ENCODE data around the gene CEP290.

Gene CEP290, protein sequence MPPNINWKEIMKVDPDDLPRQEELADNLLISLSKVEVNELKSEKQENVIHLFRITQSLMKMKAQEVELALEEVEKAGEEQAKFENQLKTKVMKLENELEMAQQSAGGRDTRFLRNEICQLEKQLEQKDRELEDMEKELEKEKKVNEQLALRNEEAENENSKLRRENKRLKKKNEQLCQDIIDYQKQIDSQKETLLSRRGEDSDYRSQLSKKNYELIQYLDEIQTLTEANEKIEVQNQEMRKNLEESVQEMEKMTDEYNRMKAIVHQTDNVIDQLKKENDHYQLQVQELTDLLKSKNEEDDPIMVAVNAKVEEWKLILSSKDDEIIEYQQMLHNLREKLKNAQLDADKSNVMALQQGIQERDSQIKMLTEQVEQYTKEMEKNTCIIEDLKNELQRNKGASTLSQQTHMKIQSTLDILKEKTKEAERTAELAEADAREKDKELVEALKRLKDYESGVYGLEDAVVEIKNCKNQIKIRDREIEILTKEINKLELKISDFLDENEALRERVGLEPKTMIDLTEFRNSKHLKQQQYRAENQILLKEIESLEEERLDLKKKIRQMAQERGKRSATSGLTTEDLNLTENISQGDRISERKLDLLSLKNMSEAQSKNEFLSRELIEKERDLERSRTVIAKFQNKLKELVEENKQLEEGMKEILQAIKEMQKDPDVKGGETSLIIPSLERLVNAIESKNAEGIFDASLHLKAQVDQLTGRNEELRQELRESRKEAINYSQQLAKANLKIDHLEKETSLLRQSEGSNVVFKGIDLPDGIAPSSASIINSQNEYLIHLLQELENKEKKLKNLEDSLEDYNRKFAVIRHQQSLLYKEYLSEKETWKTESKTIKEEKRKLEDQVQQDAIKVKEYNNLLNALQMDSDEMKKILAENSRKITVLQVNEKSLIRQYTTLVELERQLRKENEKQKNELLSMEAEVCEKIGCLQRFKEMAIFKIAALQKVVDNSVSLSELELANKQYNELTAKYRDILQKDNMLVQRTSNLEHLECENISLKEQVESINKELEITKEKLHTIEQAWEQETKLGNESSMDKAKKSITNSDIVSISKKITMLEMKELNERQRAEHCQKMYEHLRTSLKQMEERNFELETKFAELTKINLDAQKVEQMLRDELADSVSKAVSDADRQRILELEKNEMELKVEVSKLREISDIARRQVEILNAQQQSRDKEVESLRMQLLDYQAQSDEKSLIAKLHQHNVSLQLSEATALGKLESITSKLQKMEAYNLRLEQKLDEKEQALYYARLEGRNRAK (N-terminal part only)

DNA sequence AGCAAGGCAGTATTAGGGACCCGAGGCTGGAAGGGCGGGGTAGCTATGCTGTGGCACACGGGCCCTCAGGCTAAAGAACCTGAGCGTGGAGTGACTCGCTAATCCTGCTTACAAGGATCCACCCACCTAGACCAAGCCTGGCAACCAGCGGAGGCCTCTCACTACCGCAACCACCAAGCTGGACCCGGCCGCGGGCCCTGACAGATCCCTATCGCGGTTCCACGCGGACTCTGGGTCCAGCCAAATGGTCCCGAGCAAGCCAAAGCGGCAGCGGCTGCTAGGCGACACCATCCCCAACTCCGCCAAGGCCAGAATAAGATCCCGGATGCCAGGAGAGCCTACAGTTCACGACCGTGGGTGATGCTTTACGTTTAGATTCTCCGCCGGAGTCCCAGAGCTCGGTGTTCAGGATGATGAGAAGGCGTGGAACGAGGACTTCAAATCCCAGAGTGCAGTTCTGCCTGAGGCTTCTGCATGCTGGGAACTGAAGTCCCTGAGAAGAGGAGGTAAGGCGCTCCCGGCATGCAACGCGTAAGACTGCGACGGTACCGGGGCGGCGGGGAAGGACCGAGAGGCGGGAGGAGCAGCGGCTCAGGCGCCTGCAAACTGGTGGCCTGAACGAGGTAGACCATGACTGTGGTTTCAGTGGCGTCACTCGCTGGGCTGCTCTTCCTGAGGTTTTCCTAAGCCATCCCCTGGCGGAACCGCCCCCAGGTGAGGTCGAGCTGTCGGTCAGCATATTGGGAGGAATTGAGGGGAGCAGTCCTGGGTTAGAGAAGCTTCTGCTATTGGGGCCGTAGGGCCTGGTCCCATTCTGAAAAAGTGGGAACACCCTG is at the start of gene CEP290, which contains the start of gene TMTC3:
TSS of gene CEP290 (minus strand) at position 315 of the 836 bp plus-strand sequence. CDS start 781 bp downstream, outside the sequence.
TSS of gene TMTC3 (plus strand) at position 534 of the 836 bp plus-strand sequence. CDS start 6,009 bp downstream, outside the sequence.
- peak within 1 kb of the TSS; percentile 96 to 99 for H3K4me3 ChIP-seq (ENCODE audit: low read depth in 1 of 2, low read length in 2 of 2)
- peaks cover 0 to 5% of the 10 kb centered on the region in 2 donors for H3K4me1 ChIP-seq (ENCODE audit: control insufficient read depth in 1 of 2, insufficient read depth in 2 of 2, low read length in 2 of 2)
- peak within 1 kb of the TSS; percentile 65 for H3K27ac ChIP-seq (ENCODE audit: low read length)
- no peaks in the 10 kb centered on the region for H3K36me3 ChIP-seq (ENCODE audit: control insufficient read depth in 1 of 2, insufficient read depth in 2 of 2, low read length in 2 of 2)
- no peaks in the 10 kb centered on the region for H3K27me3 ChIP-seq (ENCODE audit: low read depth, low read length)
- no peaks in the 10 kb centered on the region for H3K9me3 ChIP-seq (ENCODE audit: control insufficient read depth in 1 of 2, low read length in 2 of 2)

DNA sequence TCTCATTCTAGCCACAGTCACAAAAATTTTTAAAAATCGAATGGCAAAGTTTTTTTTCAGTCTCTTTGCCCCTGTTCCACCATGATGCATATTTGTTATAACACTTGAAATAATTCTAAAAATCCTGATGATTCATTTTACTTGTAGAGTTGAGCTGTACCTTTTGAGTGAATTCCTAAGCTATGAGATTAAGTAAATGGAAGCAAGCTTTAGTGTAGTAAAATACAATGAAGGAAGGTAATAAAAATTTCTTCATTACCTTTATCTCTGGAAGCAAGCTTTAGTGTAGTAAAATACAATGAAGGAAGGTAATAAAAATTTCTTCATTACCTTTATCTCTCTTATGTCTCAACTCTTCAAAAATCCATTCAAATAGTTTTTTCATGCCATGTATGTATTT is 46.3 kb upstream of the CEP290 start:
- H3K4me1 ChIP-seq (ENCODE audit: control insufficient read depth in 1 of 2, insufficient read depth in 2 of 2, low read length in 2 of 2): no peaks in the 10 kb centered on the region

DNA sequence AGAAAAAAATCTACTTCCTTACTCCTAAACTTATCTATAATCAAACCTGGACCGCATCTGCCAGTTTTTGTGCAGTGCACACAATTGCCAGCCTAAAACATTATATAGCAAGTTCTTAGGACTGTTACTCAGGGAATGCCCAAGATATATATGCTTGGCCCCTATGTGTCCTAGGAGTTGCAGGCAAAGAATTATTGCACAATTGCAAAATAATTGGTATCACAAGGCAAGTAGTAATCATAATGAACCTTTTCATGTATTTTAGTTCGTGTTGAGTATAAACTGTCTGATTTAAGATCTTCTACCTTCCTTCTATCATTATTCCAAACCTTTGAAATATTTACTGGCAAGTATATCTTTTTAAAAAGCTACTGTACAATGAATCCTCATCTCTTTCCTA is 45.7 kb upstream of the CEP290 start:
- Histone ChIP-seq H3K27ac (ENCODE audit: low read length) (no peak overlapping the region), H3K4me3 (ENCODE audit: low read depth in 1 of 2, low read length in 2 of 2) (no peak overlapping the region), H3K27me3 (ENCODE audit: low read depth, low read length) (no peaks in the 10 kb centered on the region), H3K4me1 (ENCODE audit: control insufficient read depth in 1 of 2, insufficient read depth in 2 of 2, low read length in 2 of 2) (no peaks in the 10 kb centered on the region), H3K36me3 (ENCODE audit: control insufficient read depth in 1 of 2, insufficient read depth in 2 of 2, low read length in 2 of 2) (peaks cover 0 to 17% of the 10 kb centered on the region in 2 donors), H3K9me3 (ENCODE audit: control insufficient read depth in 1 of 2, low read length in 2 of 2) (no peaks in the 10 kb centered on the region)

More for the DNA sequence above, 46.3 kb upstream of the CEP290 start:
- Histone ChIP-seq H3K27me3 (ENCODE audit: low read depth, low read length) (no peaks in the 10 kb centered on the region), H3K27ac (ENCODE audit: low read length) (no peak overlapping the region), H3K36me3 (ENCODE audit: control insufficient read depth in 1 of 2, insufficient read depth in 2 of 2, low read length in 2 of 2) (peaks cover 0 to 17% of the 10 kb centered on the region in 2 donors), H3K9me3 (ENCODE audit: control insufficient read depth in 1 of 2, low read length in 2 of 2) (no peaks in the 10 kb centered on the region), H3K4me3 (ENCODE audit: low read depth in 1 of 2, low read length in 2 of 2) (no peak overlapping the region)

DNA sequence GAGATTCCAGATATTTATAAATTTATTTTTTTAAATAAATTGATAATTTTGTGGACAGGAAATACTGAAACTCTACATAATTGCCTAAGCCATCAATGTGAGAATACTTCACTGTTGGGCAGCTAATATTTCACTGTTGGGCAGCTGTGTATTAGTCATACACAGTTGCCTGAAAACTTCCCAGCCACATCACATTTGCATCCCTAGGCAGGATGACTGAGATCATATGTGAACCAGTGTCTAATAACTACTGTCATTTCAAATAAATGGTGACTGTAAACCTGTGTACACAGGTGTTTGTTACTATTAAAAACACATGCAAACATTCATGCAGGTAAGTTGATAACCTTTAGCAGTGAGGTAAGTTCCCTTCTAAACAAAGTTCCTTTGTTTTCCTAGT is 44.1 kb upstream of the CEP290 start:
- no peaks in the 10 kb centered on the region for H3K27me3 ChIP-seq (ENCODE audit: low read depth, low read length)
- peaks cover 0 to 5% of the 10 kb centered on the region in 2 donors for H3K9me3 ChIP-seq (ENCODE audit: control insufficient read depth in 1 of 2, low read length in 2 of 2)
- no peak overlapping the region for H3K27ac ChIP-seq (ENCODE audit: low read length)
- H3K4me3 ChIP-seq (ENCODE audit: low read depth in 1 of 2, low read length in 2 of 2): no peak overlapping the region
- peaks cover 0 to 24% of the 10 kb centered on the region in 2 donors for H3K36me3 ChIP-seq (ENCODE audit: control insufficient read depth in 1 of 2, insufficient read depth in 2 of 2, low read length in 2 of 2)
- no peaks in the 10 kb centered on the region for H3K4me1 ChIP-seq (ENCODE audit: control insufficient read depth in 1 of 2, insufficient read depth in 2 of 2, low read length in 2 of 2)

DNA sequence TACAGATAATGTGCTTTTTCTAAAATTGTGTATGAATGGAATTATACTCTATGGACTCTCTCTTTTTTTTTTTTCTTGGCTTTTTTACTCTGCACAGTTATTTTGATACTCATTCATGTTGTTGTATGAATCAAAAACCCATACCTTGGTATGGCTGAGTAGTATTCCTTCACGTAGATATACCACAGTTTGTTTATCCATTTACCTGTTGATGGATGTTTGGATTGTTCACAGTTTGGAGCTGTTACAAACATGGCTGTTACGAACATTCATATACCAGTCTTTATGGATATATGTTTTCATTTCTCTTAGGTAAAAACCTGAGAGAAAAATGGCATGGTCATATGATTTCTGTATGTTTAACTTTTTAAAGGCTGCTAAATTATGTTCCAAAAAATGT is 43.4 kb upstream of the CEP290 start:
- Histone ChIP-seq H3K27ac (ENCODE audit: low read length) (no peak overlapping the region), H3K36me3 (ENCODE audit: control insufficient read depth in 1 of 2, insufficient read depth in 2 of 2, low read length in 2 of 2) (peaks cover 0 to 31% of the 10 kb centered on the region in 2 donors), H3K4me3 (ENCODE audit: low read depth in 1 of 2, low read length in 2 of 2) (no peak overlapping the region), H3K4me1 (ENCODE audit: control insufficient read depth in 1 of 2, insufficient read depth in 2 of 2, low read length in 2 of 2) (no peaks in the 10 kb centered on the region), H3K9me3 (ENCODE audit: control insufficient read depth in 1 of 2, low read length in 2 of 2) (peaks cover 0 to 5% of the 10 kb centered on the region in 2 donors), H3K27me3 (ENCODE audit: low read depth, low read length) (no peaks in the 10 kb centered on the region)

DNA sequence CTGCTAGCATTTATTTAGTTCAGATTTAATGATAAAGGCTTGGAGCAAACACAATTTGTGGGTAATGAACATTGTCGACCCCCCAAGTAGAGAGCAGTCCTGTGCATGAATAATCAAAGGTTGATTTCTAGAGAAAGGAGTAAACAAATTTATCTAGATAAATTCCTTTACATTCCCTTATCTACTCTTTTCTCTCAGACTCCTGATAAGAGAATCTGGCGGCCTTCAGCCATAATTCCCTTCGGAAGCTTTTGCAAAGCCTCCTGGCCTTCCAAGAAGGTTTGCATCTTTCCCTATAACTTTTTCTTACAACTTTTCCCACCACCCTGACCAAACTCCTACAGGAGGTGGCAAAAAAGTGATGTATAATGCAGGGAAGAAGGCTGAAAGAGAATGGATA is 42.3 kb upstream of the CEP290 start:
- Histone ChIP-seq H3K4me3 (ENCODE audit: low read depth in 1 of 2, low read length in 2 of 2) (no peak overlapping the region), H3K27me3 (ENCODE audit: low read depth, low read length) (no peaks in the 10 kb centered on the region), H3K36me3 (ENCODE audit: control insufficient read depth in 1 of 2, insufficient read depth in 2 of 2, low read length in 2 of 2) (peaks cover 0 to 42% of the 10 kb centered on the region in 2 donors), H3K9me3 (ENCODE audit: control insufficient read depth in 1 of 2, low read length in 2 of 2) (peaks cover 0 to 5% of the 10 kb centered on the region in 2 donors), H3K4me1 (ENCODE audit: control insufficient read depth in 1 of 2, insufficient read depth in 2 of 2, low read length in 2 of 2) (no peaks in the 10 kb centered on the region), H3K27ac (ENCODE audit: low read length) (no peak overlapping the region)

DNA sequence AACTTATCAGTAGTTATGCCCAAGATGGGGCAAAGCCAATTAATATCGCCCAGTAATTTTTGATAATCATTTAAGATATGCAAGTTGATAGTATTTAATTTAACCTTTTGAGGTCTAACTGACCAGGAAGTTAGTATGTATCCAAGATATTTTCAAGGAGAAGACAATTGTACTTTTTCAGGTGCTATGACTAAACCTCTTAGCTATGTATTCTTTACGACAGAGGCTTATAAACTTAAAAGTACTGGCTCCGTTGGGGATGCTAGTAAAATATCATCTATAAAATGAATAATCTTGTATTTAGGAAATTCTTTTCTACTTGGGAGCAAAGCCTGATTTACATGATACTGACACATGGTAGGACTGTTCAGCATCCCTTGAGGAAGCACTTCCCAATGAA is 40.5 kb upstream of the CEP290 start:
- H3K4me3 ChIP-seq (ENCODE audit: low read depth in 1 of 2, low read length in 2 of 2): no peak overlapping the region
- H3K9me3 ChIP-seq (ENCODE audit: control insufficient read depth in 1 of 2, low read length in 2 of 2): peaks cover 0 to 5% of the 10 kb centered on the region in 2 donors
- peaks cover 0 to 47% of the 10 kb centered on the region in 2 donors for H3K36me3 ChIP-seq (ENCODE audit: control insufficient read depth in 1 of 2, insufficient read depth in 2 of 2, low read length in 2 of 2)
- H3K27me3 ChIP-seq (ENCODE audit: low read depth, low read length): no peaks in the 10 kb centered on the region
- H3K27ac ChIP-seq (ENCODE audit: low read length): no peak overlapping the region
- no peaks in the 10 kb centered on the region for H3K4me1 ChIP-seq (ENCODE audit: control insufficient read depth in 1 of 2, insufficient read depth in 2 of 2, low read length in 2 of 2)

DNA sequence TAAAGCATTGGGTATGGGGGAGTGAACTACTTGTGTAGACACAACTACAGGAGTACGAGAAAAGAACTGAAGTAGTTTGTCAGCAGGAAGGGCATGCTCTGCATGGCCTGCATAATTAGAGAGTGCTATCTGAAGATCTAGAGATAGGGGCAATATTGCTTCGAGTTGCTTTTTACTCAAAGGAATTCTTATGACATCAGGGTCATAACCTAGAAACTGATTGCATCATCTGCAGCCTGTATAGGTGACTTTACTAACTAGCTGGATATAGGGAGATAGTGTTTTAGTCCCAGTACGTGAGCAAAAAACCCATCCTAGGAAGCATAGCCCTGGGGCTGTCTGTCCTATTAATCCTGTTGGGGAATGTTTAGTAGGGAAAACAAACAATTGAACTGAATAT is 40.0 kb upstream of the CEP290 start:
- H3K27me3 ChIP-seq (ENCODE audit: low read depth, low read length): no peaks in the 10 kb centered on the region
- H3K4me1 ChIP-seq (ENCODE audit: control insufficient read depth in 1 of 2, insufficient read depth in 2 of 2, low read length in 2 of 2): no peaks in the 10 kb centered on the region
- H3K4me3 ChIP-seq (ENCODE audit: low read depth in 1 of 2, low read length in 2 of 2): no peak overlapping the region
- H3K9me3 ChIP-seq (ENCODE audit: control insufficient read depth in 1 of 2, low read length in 2 of 2): peaks cover 0 to 5% of the 10 kb centered on the region in 2 donors
- H3K27ac ChIP-seq (ENCODE audit: low read length): no peak overlapping the region
- H3K36me3 ChIP-seq (ENCODE audit: control insufficient read depth in 1 of 2, insufficient read depth in 2 of 2, low read length in 2 of 2): peaks cover 0 to 49% of the 10 kb centered on the region in 2 donors

DNA sequence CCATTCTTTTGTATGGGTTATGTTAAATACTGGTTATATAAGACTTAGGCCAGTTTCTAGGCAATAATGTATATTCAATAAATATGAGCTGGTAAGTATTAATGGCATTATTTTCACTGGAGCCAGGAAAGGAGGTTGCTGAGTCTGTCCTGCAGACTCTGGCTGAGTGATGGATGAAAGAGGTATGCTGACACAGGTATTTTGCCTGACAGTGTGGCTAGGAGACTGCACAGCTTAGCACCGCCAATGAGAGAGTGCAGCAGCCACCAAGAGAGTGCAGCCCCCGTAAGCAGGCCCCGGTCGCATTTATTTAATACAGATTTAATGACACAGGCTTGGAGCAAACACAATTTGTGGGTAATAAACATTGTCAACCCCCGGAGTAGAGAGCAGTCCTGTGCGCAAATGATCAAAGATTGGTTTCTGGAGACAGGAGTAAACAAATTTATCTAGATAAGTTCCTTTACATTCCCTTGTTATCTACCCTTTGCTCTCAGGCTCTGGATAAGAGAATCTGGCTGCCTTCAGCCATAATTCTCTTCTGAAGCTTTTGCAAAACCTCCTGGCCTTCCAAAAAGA is 37.6 kb upstream of the CEP290 start:
- H3K4me3 ChIP-seq (ENCODE audit: low read depth in 1 of 2, low read length in 2 of 2): no peak overlapping the region
- peaks cover 0 to 5% of the 10 kb centered on the region in 2 donors for H3K9me3 ChIP-seq (ENCODE audit: control insufficient read depth in 1 of 2, low read length in 2 of 2)
- peaks cover 0 to 51% of the 10 kb centered on the region in 2 donors for H3K36me3 ChIP-seq (ENCODE audit: control insufficient read depth in 1 of 2, insufficient read depth in 2 of 2, low read length in 2 of 2)
- H3K27ac ChIP-seq (ENCODE audit: low read length): no peak overlapping the region
- no peaks in the 10 kb centered on the region for H3K27me3 ChIP-seq (ENCODE audit: low read depth, low read length)
- no peaks in the 10 kb centered on the region for H3K4me1 ChIP-seq (ENCODE audit: control insufficient read depth in 1 of 2, insufficient read depth in 2 of 2, low read length in 2 of 2)

DNA sequence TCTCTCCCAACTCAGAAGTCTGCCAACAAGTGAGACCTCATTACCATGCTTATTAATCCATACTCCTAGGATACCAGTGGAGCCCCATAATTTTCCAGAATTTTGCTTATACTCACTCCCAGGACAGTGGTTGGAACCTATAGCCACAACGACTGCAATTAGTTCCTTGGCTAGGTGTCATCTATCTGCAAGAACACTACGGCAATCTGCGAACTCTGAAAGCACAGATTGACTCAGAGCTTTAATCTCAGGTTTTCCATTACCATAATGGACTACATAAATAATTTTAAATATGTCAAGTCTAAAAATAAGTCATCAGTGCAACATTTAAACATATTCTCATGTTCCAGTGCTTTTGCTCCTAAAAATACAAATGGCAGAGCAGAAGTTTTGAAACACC is 33.7 kb upstream of the CEP290 start:
- peaks cover 0 to 38% of the 10 kb centered on the region in 2 donors for H3K36me3 ChIP-seq (ENCODE audit: control insufficient read depth in 1 of 2, insufficient read depth in 2 of 2, low read length in 2 of 2)
- no peak overlapping the region for H3K27ac ChIP-seq (ENCODE audit: low read length)
- no peaks in the 10 kb centered on the region for H3K9me3 ChIP-seq (ENCODE audit: control insufficient read depth in 1 of 2, low read length in 2 of 2)
- H3K4me1 ChIP-seq (ENCODE audit: control insufficient read depth in 1 of 2, insufficient read depth in 2 of 2, low read length in 2 of 2): no peaks in the 10 kb centered on the region
- no peaks in the 10 kb centered on the region for H3K27me3 ChIP-seq (ENCODE audit: low read depth, low read length)
- H3K4me3 ChIP-seq (ENCODE audit: low read depth in 1 of 2, low read length in 2 of 2): no peak overlapping the region
